GM04504 (cell line): ENCODE data around the gene SIRT2.
A peak's percentile ranks its signal among the peaks of the same experiment; 100 is the strongest.
"Not testable (repeated sequence)": the region's sequence is repeated elsewhere in the genome, so short reads cannot be mapped to it uniquely, and the experiment has no call there.

Source experiments
- DNase-seq: peaks from one replicate; pipeline ENCODE4 v3.0.0-alpha.2; 2012; ENCODE audit warnings: low read depth

The SIRT2 gene

GRCh38 chr19:38898788-38899446 is 501 bp downstream of the SIRT2 start:
- no peak for DNase-seq

- no peak for DNase-seq
Measured at GRCh38 chr19:38894968-38895367, 4.5 kb downstream of the SIRT2 start.

GRCh38 chr19:38893341-38893771 is 6.1 kb downstream of the SIRT2 start:
- no peak for DNase-seq

GRCh38 chr19:38892841-38893240 is 6.6 kb downstream of the SIRT2 start:
- DNase-seq: no peak

GRCh38 chr19:38891771-38892170 is 7.6 kb downstream of the SIRT2 start:
- DNase-seq: no peak

GRCh38 chr19:38890686-38891085 is 8.7 kb downstream of the SIRT2 start:
- no peak for DNase-seq

- no peak for DNase-seq
Measured at GRCh38 chr19:38889803-38890202, 9.6 kb downstream of the SIRT2 start.

- DNase-seq: no peak
Measured at GRCh38 chr19:38888876-38889275, 10.5 kb downstream of the SIRT2 start.

- not testable (repeated sequence) for DNase-seq
Measured at GRCh38 chr19:38884691-38885090, 14.7 kb downstream of the SIRT2 start.

GRCh38 chr19:38883286-38883685 is 16.1 kb downstream of the SIRT2 start:
- no peak for DNase-seq

- DNase-seq: no peak
Measured at GRCh38 chr19:38880882-38881609, 18.4 kb downstream of the SIRT2 start.

GRCh38 chr19:38880076-38880881 is 19.1 kb downstream of the SIRT2 start:
- DNase-seq: no peak

GRCh38 chr19:38879400-38879751 is 20.0 kb downstream of the SIRT2 start:
- no peak for DNase-seq

GRCh38 chr19:38878575-38879399 is 20.6 kb downstream of the SIRT2 start:
- DNase-seq: no peak

GRCh38 chr19:38877781-38878574 is 21.4 kb downstream of the SIRT2 start, which contains the start of gene RINL:
Gene RINL (minus strand): TSS chr19:38878275. CDS start chr19:38876742, 1,533 bp downstream.
- DNase-seq: no peak

- no peak for DNase-seq
Measured at GRCh38 chr19:38875656-38876395, 23.6 kb downstream of the SIRT2 start.

- DNase-seq: not testable (repeated sequence)
Measured at GRCh38 chr19:38873400-38873799, 26.0 kb downstream of the SIRT2 start.

GRCh38 chr19:38870612-38871011 is 28.8 kb downstream of the SIRT2 start:
- DNase-seq: no peak

- DNase-seq: peak; percentile 31
Measured at GRCh38 chr19:38869836-38870607, 29.4 kb downstream of the SIRT2 start.
